H9 (cell line): Measurements from ENCODE around the gene EBP. TPM values are rescaled to one million over a fixed set of nuclear protein-coding genes. Genes with fewer than 3 reads are reported as not detected.

Experiments used
- DNase-seq: peaks from one replicate; pipeline ENCODE4 v3.0.0-alpha.2; 2017
- H2AFZ ChIP-seq: one replicate; pipeline ENCODE4 v1.6.1; 2013; ENCODE audit warnings: mild to moderate bottlenecking, low read length, control low read depth, moderate library complexity
- H2AK5ac ChIP-seq: 2 replicates; pipeline ENCODE4 v1.6.1; 2013; ENCODE audit warnings: low read length, control low read depth, mixed read lengths; ENCODE audit not compliant: insufficient read length
- H2BK120ac ChIP-seq: one replicate; pipeline ENCODE4 v1.6.1; 2013; ENCODE audit warnings: low read depth, mild to moderate bottlenecking, low read length, control low read depth, inconsistent platforms; ENCODE audit not compliant: poor library complexity, severe bottlenecking
- H2BK12ac ChIP-seq: 2 replicates; pipeline ENCODE4 v1.6.1; 2013; ENCODE audit warnings: low read length, control low read depth, mixed read lengths, low read depth; ENCODE audit not compliant: insufficient read length
- H2BK15ac ChIP-seq: 2 replicates; pipeline ENCODE4 v1.6.1; 2013; ENCODE audit warnings: low read depth, low read length, control low read depth
- H2BK20ac ChIP-seq: one replicate; pipeline ENCODE4 v1.6.1; 2013; ENCODE audit warnings: low read depth, mild to moderate bottlenecking, low read length, control low read depth, inconsistent platforms; ENCODE audit not compliant: poor library complexity, severe bottlenecking
- H2BK5ac ChIP-seq: 2 replicates; pipeline ENCODE4 v1.6.1; 2013; ENCODE audit warnings: low read length, control low read depth, mixed read lengths; ENCODE audit not compliant: insufficient read length
- H3K14ac ChIP-seq: 2 replicates; pipeline ENCODE4 v1.6.1; 2013; ENCODE audit warnings: low read length, control low read depth; ENCODE audit not compliant: insufficient read depth
- H3K18ac ChIP-seq: 2 replicates; pipeline ENCODE4 v1.6.1; 2013; ENCODE audit warnings: low read depth, mild to moderate bottlenecking, mixed read lengths, low read length, control low read depth; ENCODE audit not compliant: insufficient read length
- H3K23ac ChIP-seq: 2 replicates; pipeline ENCODE4 v1.6.1; 2013; ENCODE audit warnings: low read length, control low read depth, mixed read lengths, low read depth; ENCODE audit not compliant: insufficient read length
- H3K23me2 ChIP-seq: 2 replicates; pipeline ENCODE4 v1.6.1; 2013; ENCODE audit warnings: low read depth, mild to moderate bottlenecking, mixed read lengths, low read length, control low read depth; ENCODE audit not compliant: insufficient read length, poor library complexity, severe bottlenecking
- H3K27ac ChIP-seq: 2 replicates; pipeline ENCODE4 v1.5.1; 2013; ENCODE audit warnings: low read length, control low read depth, mixed read lengths, low read depth; ENCODE audit not compliant: insufficient read length
- H3K27me3 ChIP-seq: 2 replicates; pipeline ENCODE4 v1.6.1; 2013; ENCODE audit warnings: low read length, control low read depth, inconsistent platforms; ENCODE audit not compliant: insufficient read depth
- H3K4ac ChIP-seq: 2 replicates; pipeline ENCODE4 v1.6.1; 2013; ENCODE audit warnings: low read depth, mild to moderate bottlenecking, control low read depth, inconsistent platforms, low read length, moderate library complexity
- H3K4me1 ChIP-seq: 2 replicates; pipeline ENCODE4 v1.6.1; 2013; ENCODE audit warnings: low read length, control low read depth, inconsistent platforms; ENCODE audit not compliant: insufficient read depth
- H3K4me2 ChIP-seq: 2 replicates; pipeline ENCODE4 v1.6.1; 2013; ENCODE audit warnings: low read length, control low read depth, mixed read lengths; ENCODE audit not compliant: insufficient read length, insufficient read depth
- H3K56ac ChIP-seq: 2 replicates; pipeline ENCODE4 v1.6.1; 2013; ENCODE audit warnings: low read depth, mild to moderate bottlenecking, mixed read lengths, low read length, control low read depth; ENCODE audit not compliant: insufficient read length
- H3K79me1 ChIP-seq: 2 replicates; pipeline ENCODE4 v1.6.1; 2013; ENCODE audit warnings: low read depth, mild to moderate bottlenecking, moderate library complexity, low read length, control low read depth, inconsistent platforms; ENCODE audit not compliant: insufficient read depth, poor library complexity, severe bottlenecking
- H3K79me2 ChIP-seq: 2 replicates; pipeline ENCODE4 v1.6.1; 2013; ENCODE audit warnings: low read length, control low read depth, inconsistent platforms; ENCODE audit not compliant: insufficient read depth
- H3K9ac ChIP-seq: 2 replicates; pipeline ENCODE4 v1.6.1; 2013; ENCODE audit warnings: low read length, control low read depth, mixed read lengths; ENCODE audit not compliant: insufficient read length; ENCODE audit errors: extremely low read depth
- H3K9me3 ChIP-seq: one replicate; pipeline ENCODE4 v1.6.1; 2013; ENCODE audit warnings: low read depth, low read length, inconsistent platforms; ENCODE audit not compliant: control insufficient read depth
- H3T11ph ChIP-seq: one replicate; pipeline ENCODE4 v1.6.1; 2013; ENCODE audit warnings: mild to moderate bottlenecking, low read length, control low read depth, inconsistent platforms
- H4K20me1 ChIP-seq: one replicate; pipeline ENCODE4 v1.6.1; 2013; ENCODE audit not compliant: control insufficient read depth, insufficient read length, insufficient read depth
- H4K5ac ChIP-seq: 2 replicates; pipeline ENCODE4 v1.6.1; 2013; ENCODE audit warnings: low read depth, mild to moderate bottlenecking, mixed read lengths, low read length, control low read depth; ENCODE audit not compliant: insufficient read length
- H4K8ac ChIP-seq: replicated peaks from 2 replicates; pipeline ENCODE4 v1.6.1; 2013; ENCODE audit warnings: low read length, control low read depth, mixed read lengths, low read depth; ENCODE audit not compliant: insufficient read length
- H4K91ac ChIP-seq: 2 replicates; pipeline ENCODE4 v1.6.1; 2013; ENCODE audit warnings: low read depth, mild to moderate bottlenecking, moderate library complexity, mixed read lengths, low read length, control low read depth; ENCODE audit not compliant: insufficient read length
- H3K27ac Mint-ChIP-seq, 3 experiments: 2 replicates in 2 of 3; 3 replicates in 1 of 3; pipeline ENCODE4 v1.8.0; 2020 to 2021; ENCODE audit warnings: mixed read lengths in 3 of 3, mild to moderate bottlenecking in 1 of 3, moderate library complexity in 1 of 3
- H3K27me3 Mint-ChIP-seq: 2 replicates; pipeline ENCODE4 v1.8.0; 2021; ENCODE audit warnings: low read depth, mild to moderate bottlenecking, moderate library complexity, mixed read lengths
- H3K36me3 Mint-ChIP-seq, 3 experiments: 2 replicates in 2 of 3; 3 replicates in 1 of 3; pipeline ENCODE4 v1.8.0; 2020 to 2021; ENCODE audit warnings: low read depth in 3 of 3, mixed read lengths in 3 of 3; ENCODE audit not compliant: insufficient read depth in 1 of 3
- H3K4me1 Mint-ChIP-seq, 2 experiments: 2 replicates each; pipeline ENCODE4 v1.8.0; 2020; ENCODE audit warnings: mixed read lengths in 2 of 2
- H3K4me3 Mint-ChIP-seq, 2 experiments: 2 replicates in 1 of 2; 3 replicates in 1 of 2; pipeline ENCODE4 v1.8.0; 2020 to 2021; ENCODE audit warnings: mild to moderate bottlenecking in 2 of 2, mixed read lengths in 2 of 2, moderate library complexity in 1 of 2
- H3K9me3 Mint-ChIP-seq, 2 experiments: 2 replicates in 1 of 2; 3 replicates in 1 of 2; pipeline ENCODE4 v1.8.0; 2020; ENCODE audit warnings: mild to moderate bottlenecking in 2 of 2, mixed read lengths in 2 of 2, moderate library complexity in 1 of 2
- WGBS: extraction: QIAGEN DNeasy Blood & Tissue Kit; methylation state at CpG from one replicate; pipeline ENCODE4 v1.1.7; 2013; ENCODE audit warnings: missing lambda C conversion rate, low lambda C conversion rate, mixed read lengths; ENCODE audit not compliant: insufficient read length; ENCODE audit errors: extremely low coverage; 5-methylcytosine and 5-hydroxymethylcytosine counted together
- total RNA-seq: library from RNA; stranded (reverse); gene quantifications from 2 replicates; pipeline ENCODE4 v1.2.1, GENCODE V29; 2021
- TF ChIP-seq, protein P1 (sequence below): fragments of 200-600 bp; sonication (generic); conservative IDR thresholded peaks from 3 replicates; pipeline ENCODE4 v1.8.0; 2021; ENCODE audit warnings: antibody characterized with exemption, mild to moderate bottlenecking

Gene EBP
- total RNA-seq, 1 experiment from 2014 or later, result 117 TPM

DNA sequence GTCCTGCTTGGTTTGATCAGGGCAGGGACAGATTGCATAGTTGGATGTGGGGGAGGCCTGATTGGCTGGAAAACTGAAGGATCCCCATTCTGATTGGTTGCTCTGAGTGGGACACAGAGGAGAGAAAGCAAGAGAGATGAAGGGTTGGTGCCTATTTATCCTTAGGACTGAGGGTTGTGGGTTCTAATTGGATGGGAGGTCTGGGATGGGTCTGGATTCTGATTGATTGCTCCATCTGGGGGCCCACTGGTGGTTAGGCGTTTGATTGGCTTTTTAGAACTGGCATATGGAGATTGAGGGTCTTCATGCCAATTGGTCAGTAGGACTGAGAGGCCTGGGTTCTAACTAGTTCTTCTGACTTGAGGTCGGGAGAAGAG lies 644 bp upstream of the EBP start:
- Histone ChIP-seq H3K79me2 (no peaks in the 10 kb centered on the region; the same call in 1 of the 2 replicates), H2BK20ac (no peak overlapping the region), H2BK12ac (no peak overlapping the region), H3K14ac (no peak overlapping the region), H3K27ac (peak overlapping the region; percentile 34), H2BK120ac (no peak overlapping the region), H3K9me3 (peaks cover 25% of the 10 kb centered on the region), H2BK15ac (no peak overlapping the region), H4K91ac (no peak overlapping the region), H3K4me2 (peak overlapping the region; percentile 71), H3T11ph (no peak overlapping the region), H4K8ac (no peak overlapping the region), H2BK5ac (no peak overlapping the region), H3K23ac (no peak overlapping the region), H3K23me2 (no peaks in the 10 kb centered on the region), H4K5ac (no peak overlapping the region), H3K4me1 (no peaks in the 10 kb centered on the region), H3K9ac (no peak overlapping the region), H4K20me1 (no peaks in the 10 kb centered on the region), H3K27me3 (no peaks in the 10 kb centered on the region), H3K79me1 (no peaks in the 10 kb centered on the region), H2AFZ (no peak overlapping the region), H2AK5ac (no peak overlapping the region), H3K56ac (no peak overlapping the region), H3K18ac (no peak overlapping the region), H3K4ac (no peak overlapping the region)
- TF ChIP-seq, protein P1, sequence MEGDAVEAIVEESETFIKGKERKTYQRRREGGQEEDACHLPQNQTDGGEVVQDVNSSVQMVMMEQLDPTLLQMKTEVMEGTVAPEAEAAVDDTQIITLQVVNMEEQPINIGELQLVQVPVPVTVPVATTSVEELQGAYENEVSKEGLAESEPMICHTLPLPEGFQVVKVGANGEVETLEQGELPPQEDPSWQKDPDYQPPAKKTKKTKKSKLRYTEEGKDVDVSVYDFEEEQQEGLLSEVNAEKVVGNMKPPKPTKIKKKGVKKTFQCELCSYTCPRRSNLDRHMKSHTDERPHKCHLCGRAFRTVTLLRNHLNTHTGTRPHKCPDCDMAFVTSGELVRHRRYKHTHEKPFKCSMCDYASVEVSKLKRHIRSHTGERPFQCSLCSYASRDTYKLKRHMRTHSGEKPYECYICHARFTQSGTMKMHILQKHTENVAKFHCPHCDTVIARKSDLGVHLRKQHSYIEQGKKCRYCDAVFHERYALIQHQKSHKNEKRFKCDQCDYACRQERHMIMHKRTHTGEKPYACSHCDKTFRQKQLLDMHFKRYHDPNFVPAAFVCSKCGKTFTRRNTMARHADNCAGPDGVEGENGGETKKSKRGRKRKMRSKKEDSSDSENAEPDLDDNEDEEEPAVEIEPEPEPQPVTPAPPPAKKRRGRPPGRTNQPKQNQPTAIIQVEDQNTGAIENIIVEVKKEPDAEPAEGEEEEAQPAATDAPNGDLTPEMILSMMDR, result no peak
- Mint-ChIP-seq H3K4me1 (peaks cover 8 to 11% of the 10 kb centered on the region in 2 experiments; a peak in 3 of 4 replicates), H3K27me3 (peaks cover 2% of the 10 kb centered on the region), H3K27ac (peak overlapping the region; percentile 59 to 95 (median 88); a peak in 6 of 7 replicates), H3K4me3 (peak overlapping the region; percentile 83 to 92), H3K36me3 (peaks cover 11 to 30% (median 21%) of the 10 kb centered on the region in 3 experiments), H3K9me3 (peaks cover 44 to 61% of the 10 kb centered on the region in 2 experiments)
- peak; percentile 63 for DNase-seq
- no CpG with 5 or more reads among the region's 2 CpGs for WGBS
